ENCODE results near the gene PSTPIP2.
"Not testable (repeated sequence)": the region's sequence is repeated elsewhere in the genome, so short reads cannot be mapped to it uniquely, and the experiment has no call there.

DNA sequence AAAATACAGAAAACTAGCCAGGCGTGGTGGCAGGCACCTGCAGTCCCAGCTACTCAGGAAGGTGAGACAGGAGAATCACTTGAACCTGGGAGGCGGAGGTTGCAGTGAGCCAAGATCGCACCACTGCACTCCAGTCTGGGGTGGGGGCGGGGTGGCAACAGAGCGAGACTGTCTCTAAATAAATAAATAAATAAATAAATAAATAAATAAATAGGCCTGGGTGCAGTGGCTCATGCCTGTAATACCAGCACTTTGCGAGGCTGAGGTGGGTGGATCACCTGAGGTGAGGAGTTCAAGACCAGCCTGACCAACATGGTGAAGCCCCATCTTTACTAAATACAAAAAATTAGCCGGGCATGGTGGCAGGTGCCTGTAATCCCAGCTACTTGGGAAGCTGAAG, 112.6 kb downstream of the PSTPIP2 start:
- TF ChIP-seq, protein P1, sequence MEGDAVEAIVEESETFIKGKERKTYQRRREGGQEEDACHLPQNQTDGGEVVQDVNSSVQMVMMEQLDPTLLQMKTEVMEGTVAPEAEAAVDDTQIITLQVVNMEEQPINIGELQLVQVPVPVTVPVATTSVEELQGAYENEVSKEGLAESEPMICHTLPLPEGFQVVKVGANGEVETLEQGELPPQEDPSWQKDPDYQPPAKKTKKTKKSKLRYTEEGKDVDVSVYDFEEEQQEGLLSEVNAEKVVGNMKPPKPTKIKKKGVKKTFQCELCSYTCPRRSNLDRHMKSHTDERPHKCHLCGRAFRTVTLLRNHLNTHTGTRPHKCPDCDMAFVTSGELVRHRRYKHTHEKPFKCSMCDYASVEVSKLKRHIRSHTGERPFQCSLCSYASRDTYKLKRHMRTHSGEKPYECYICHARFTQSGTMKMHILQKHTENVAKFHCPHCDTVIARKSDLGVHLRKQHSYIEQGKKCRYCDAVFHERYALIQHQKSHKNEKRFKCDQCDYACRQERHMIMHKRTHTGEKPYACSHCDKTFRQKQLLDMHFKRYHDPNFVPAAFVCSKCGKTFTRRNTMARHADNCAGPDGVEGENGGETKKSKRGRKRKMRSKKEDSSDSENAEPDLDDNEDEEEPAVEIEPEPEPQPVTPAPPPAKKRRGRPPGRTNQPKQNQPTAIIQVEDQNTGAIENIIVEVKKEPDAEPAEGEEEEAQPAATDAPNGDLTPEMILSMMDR (IDR thresholded peaks at IDR 0.05), result not testable (repeated sequence)
- TF ChIP-seq POLR2A (IDR thresholded peaks at IDR 0.05), result not testable (repeated sequence)

Measured in right lobe of liver (tissue), 4 donors.